Loucy (cell line): ENCODE measurements around the gene PBRM1.

ENCODE experiments used
- H2AFZ ChIP-seq: fragments of 200-600 bp; sonication (generic); 2 replicates; pipeline ENCODE4 v1.6.0; 2016; ENCODE audit warnings: antibody characterized with exemption, mild to moderate bottlenecking, low read length, moderate library complexity
- H3F3A ChIP-seq: fragments of 200-600 bp; 2 replicates; pipeline ENCODE4 v1.6.0; 2016; ENCODE audit warnings: antibody characterized with exemption, low read depth, mild to moderate bottlenecking
- H3K27me3 ChIP-seq: fragments of 200-600 bp; sonication (generic); 2 replicates; pipeline ENCODE4 v1.6.1; 2014; ENCODE audit warnings: low read length, mild to moderate bottlenecking; ENCODE audit not compliant: insufficient read depth, poor library complexity, severe bottlenecking
- H3K36me3 ChIP-seq: fragments of 200-600 bp; sonication (generic); 2 replicates; pipeline ENCODE4 v1.6.1; 2016; ENCODE audit warnings: low read length; ENCODE audit not compliant: insufficient read depth
- H3K4me1 ChIP-seq: fragments of 200-600 bp; sonication (generic); 2 replicates; pipeline ENCODE4 v1.5.1; 2014; ENCODE audit warnings: low read length, mild to moderate bottlenecking; ENCODE audit not compliant: insufficient read depth, poor library complexity, severe bottlenecking
- H3K4me2 ChIP-seq: fragments of 200-600 bp; sonication (generic); 2 replicates; pipeline ENCODE4 v1.6.0; 2014; ENCODE audit warnings: antibody characterized with exemption, low read length, low read depth, mild to moderate bottlenecking; ENCODE audit not compliant: poor library complexity, severe bottlenecking
- H3K4me3 ChIP-seq: fragments of 200-600 bp; sonication (generic); 2 replicates; pipeline ENCODE4 v1.5.1; 2014; ENCODE audit warnings: low read length, mild to moderate bottlenecking, mixed read lengths; ENCODE audit not compliant: poor library complexity, severe bottlenecking
- H3K79me2 ChIP-seq: fragments of 200-600 bp; sonication (generic); 2 replicates; pipeline ENCODE4 v1.6.1; 2014; ENCODE audit warnings: low read length; ENCODE audit not compliant: insufficient read depth
- H3K9ac ChIP-seq: fragments of 200-600 bp; sonication (generic); 2 replicates; pipeline ENCODE4 v1.6.0; 2014; ENCODE audit warnings: mild to moderate bottlenecking, low read depth, low read length, moderate library complexity; ENCODE audit not compliant: poor library complexity, severe bottlenecking
- H3K9me2 ChIP-seq: fragments of 200-600 bp; sonication (generic); replicated peaks from 2 replicates; pipeline ENCODE4 v1.6.1; 2016; ENCODE audit warnings: low read depth, low read length, mixed read lengths
- H3K9me3 ChIP-seq: fragments of 200-600 bp; sonication (generic); 2 replicates; pipeline ENCODE4 v1.6.1; 2014; ENCODE audit warnings: mild to moderate bottlenecking, antibody characterized with exemption, low read length, low read depth; ENCODE audit not compliant: insufficient read depth
- H4K20me1 ChIP-seq: fragments of 200-600 bp; sonication (generic); 2 replicates; pipeline ENCODE4 v1.6.0; 2014; ENCODE audit warnings: antibody characterized with exemption, low read length, mild to moderate bottlenecking; ENCODE audit not compliant: insufficient read depth, poor library complexity, severe bottlenecking
- CTCF ChIP-seq: fragments of 200-600 bp; sonication (generic); conservative IDR thresholded peaks from 2 replicates; pipeline ENCODE4 v1.5.1; 2014; ENCODE audit warnings: mild to moderate bottlenecking, antibody characterized with exemption, low read length
- EZH2phosphoT487 ChIP-seq: fragments of 200-600 bp; IDR thresholded peaks from 2 replicates; pipeline ENCODE4 v1.6.1; 2018; ENCODE audit warnings: antibody characterized with exemption, mild to moderate bottlenecking, moderate library complexity, borderline replicate concordance

The PBRM1 gene

GRCh38 chr3:52649461-52650210, 36.1 kb downstream of the PBRM1 start:
- Histone ChIP-seq H3K4me1 (peaks cover 9% of the 10 kb centered on the region), H3K9ac (no peak overlapping the region), H3K9me2 (no peaks in the 10 kb centered on the region), H3K36me3 (peaks cover 84% of the 10 kb centered on the region), H3K9me3 (no peaks in the 10 kb centered on the region), H2AFZ (no peak overlapping the region), H3F3A (peaks cover 6% of the 10 kb centered on the region), H3K4me2 (no peak overlapping the region), H3K4me3 (no peak overlapping the region), H3K79me2 (no peaks in the 10 kb centered on the region), H3K27me3 (no peaks in the 10 kb centered on the region), H4K20me1 (no peaks in the 10 kb centered on the region)
- TF ChIP-seq CTCF (no peak), EZH2phosphoT487 (no peak)

GRCh38 chr3:52645549-52645948, 40.2 kb downstream of the PBRM1 start:
- TF ChIP-seq CTCF (no peak), EZH2phosphoT487 (no peak)
- peaks cover 2% of the 10 kb centered on the region; the same call in 1 of the 2 replicates for H3F3A ChIP-seq
- H2AFZ ChIP-seq, result no peak overlapping the region
- H3K27me3 ChIP-seq, result no peaks in the 10 kb centered on the region
- H3K9ac ChIP-seq, result no peak overlapping the region
- H3K4me2 ChIP-seq, result no peak overlapping the region
- H3K9me3 ChIP-seq, result no peaks in the 10 kb centered on the region
- no peaks in the 10 kb centered on the region for H3K79me2 ChIP-seq
- no peak overlapping the region for H3K4me3 ChIP-seq
- peaks cover 90% of the 10 kb centered on the region for H3K36me3 ChIP-seq
- H3K4me1 ChIP-seq, result peaks cover 3% of the 10 kb centered on the region
- no peaks in the 10 kb centered on the region for H3K9me2 ChIP-seq
- no peaks in the 10 kb centered on the region for H4K20me1 ChIP-seq

- Histone ChIP-seq H3K36me3 (peaks cover 68% of the 10 kb centered on the region), H3K27me3 (no peaks in the 10 kb centered on the region)
Observed at GRCh38 chr3:52636673-52637072, 49.0 kb downstream of the PBRM1 start.

More at GRCh38 chr3:52636673-52637072, 49.0 kb downstream of the PBRM1 start:
- no peaks in the 10 kb centered on the region for H3F3A ChIP-seq
- H3K4me1 ChIP-seq, result no peaks in the 10 kb centered on the region
- H3K4me3 ChIP-seq, result no peak overlapping the region
- no peaks in the 10 kb centered on the region for H3K9me3 ChIP-seq
- H3K4me2 ChIP-seq, result no peak overlapping the region
- H3K9me2 ChIP-seq, result no peaks in the 10 kb centered on the region
- H3K79me2 ChIP-seq, result no peaks in the 10 kb centered on the region
- no peak overlapping the region for H2AFZ ChIP-seq
- no peaks in the 10 kb centered on the region for H4K20me1 ChIP-seq
- TF ChIP-seq CTCF (no peak), EZH2phosphoT487 (no peak)
- H3K9ac ChIP-seq, result no peak overlapping the region
